ENCODE measurements around the gene HDLBP.

The HDLBP gene

GRCh38 chr2:241310917-241311566, 4.4 kb downstream of the HDLBP start:
- TF ChIP-seq SUZ12 (IDR thresholded peaks at IDR 0.05; ENCODE audit: extremely low read depth, insufficient read depth, insufficient read length) (no peak), YY1 (IDR thresholded peaks at IDR 0.05; ENCODE audit: insufficient read depth, insufficient read length) (no peak), ZNF274 (IDR thresholded peaks at IDR 0.05; ENCODE audit: low read depth, low read length) (no peak)
- H3K9me3 ChIP-seq (ENCODE audit: insufficient read depth, low read length): no peaks in the 10 kb centered on the region
- H3K9ac ChIP-seq (ENCODE audit: insufficient read length, low read depth): no peak overlapping the region
- no peak for DNase-seq (ENCODE audit: low read depth, low spot score)
- peaks cover 4% of the 10 kb centered on the region for H3K4me1 ChIP-seq (ENCODE audit: insufficient read depth, insufficient read length)
- H3K4me3 ChIP-seq (ENCODE audit: insufficient read length, low read depth): no peak overlapping the region
- no peaks in the 10 kb centered on the region for H3K27me3 ChIP-seq (ENCODE audit: insufficient read depth, insufficient read length)
- peaks cover 31% of the 10 kb centered on the region for H3K36me3 ChIP-seq (ENCODE audit: insufficient read depth, insufficient read length, low read length)

- Histone ChIP-seq H3K9me3 (ENCODE audit: insufficient read depth, low read length) (no peaks in the 10 kb centered on the region), H3K9ac (ENCODE audit: insufficient read length, low read depth) (no peak overlapping the region), H3K36me3 (ENCODE audit: insufficient read depth, insufficient read length, low read length) (peaks cover 39% of the 10 kb centered on the region), H3K27me3 (ENCODE audit: insufficient read depth, insufficient read length) (no peaks in the 10 kb centered on the region), H3K4me1 (ENCODE audit: insufficient read depth, insufficient read length) (peaks cover 4% of the 10 kb centered on the region), H3K4me3 (ENCODE audit: insufficient read length, low read depth) (no peak overlapping the region)
- no peak for DNase-seq (ENCODE audit: low read depth, low spot score)
- TF ChIP-seq ZNF274 (IDR thresholded peaks at IDR 0.05; ENCODE audit: low read depth, low read length): no peak
- no peak for TF ChIP-seq SUZ12 (IDR thresholded peaks at IDR 0.05; ENCODE audit: extremely low read depth, insufficient read depth, insufficient read length)
- TF ChIP-seq YY1 (IDR thresholded peaks at IDR 0.05; ENCODE audit: insufficient read depth, insufficient read length): no peak
These were observed 5.8 kb downstream of the HDLBP start for GRCh38 chr2:241309684-241310117.

- Histone ChIP-seq H3K36me3 (ENCODE audit: insufficient read depth, insufficient read length, low read length) (peaks cover 41% of the 10 kb centered on the region), H3K27me3 (ENCODE audit: insufficient read depth, insufficient read length) (no peaks in the 10 kb centered on the region), H3K4me3 (ENCODE audit: insufficient read length, low read depth) (no peak overlapping the region), H3K9me3 (ENCODE audit: insufficient read depth, low read length) (no peaks in the 10 kb centered on the region), H3K4me1 (ENCODE audit: insufficient read depth, insufficient read length) (peaks cover 4% of the 10 kb centered on the region), H3K9ac (ENCODE audit: insufficient read length, low read depth) (no peak overlapping the region)
- DNase-seq (ENCODE audit: low read depth, low spot score): no peak
- TF ChIP-seq ZNF274 (IDR thresholded peaks at IDR 0.05; ENCODE audit: low read depth, low read length): no peak
- no peak for TF ChIP-seq SUZ12 (IDR thresholded peaks at IDR 0.05; ENCODE audit: extremely low read depth, insufficient read depth, insufficient read length)
- no peak for TF ChIP-seq YY1 (IDR thresholded peaks at IDR 0.05; ENCODE audit: insufficient read depth, insufficient read length)
These were observed 6.5 kb downstream of the HDLBP start for GRCh38 chr2:241308832-241309500.

- no peak for DNase-seq (ENCODE audit: low read depth, low spot score)
- peaks cover 6% of the 10 kb centered on the region for H3K4me1 ChIP-seq (ENCODE audit: insufficient read depth, insufficient read length)
These were observed 7.2 kb downstream of the HDLBP start for GRCh38 chr2:241308267-241308666.

GRCh38 chr2:241307055-241307454, 8.4 kb downstream of the HDLBP start:
- Histone ChIP-seq H3K9me3 (ENCODE audit: insufficient read depth, low read length) (no peaks in the 10 kb centered on the region), H3K36me3 (ENCODE audit: insufficient read depth, insufficient read length, low read length) (peaks cover 35% of the 10 kb centered on the region), H3K4me3 (ENCODE audit: insufficient read length, low read depth) (no peak overlapping the region), H3K9ac (ENCODE audit: insufficient read length, low read depth) (no peak overlapping the region), H3K4me1 (ENCODE audit: insufficient read depth, insufficient read length) (peaks cover 9% of the 10 kb centered on the region), H3K27me3 (ENCODE audit: insufficient read depth, insufficient read length) (no peaks in the 10 kb centered on the region)
- no peak for DNase-seq (ENCODE audit: low read depth, low spot score)
- TF ChIP-seq SUZ12 (IDR thresholded peaks at IDR 0.05; ENCODE audit: extremely low read depth, insufficient read depth, insufficient read length) (no peak), YY1 (IDR thresholded peaks at IDR 0.05; ENCODE audit: insufficient read depth, insufficient read length) (no peak), ZNF274 (IDR thresholded peaks at IDR 0.05; ENCODE audit: low read depth, low read length) (no peak)

More at GRCh38 chr2:241308267-241308666, 7.2 kb downstream of the HDLBP start:
- Histone ChIP-seq H3K9ac (ENCODE audit: insufficient read length, low read depth) (no peak overlapping the region), H3K4me3 (ENCODE audit: insufficient read length, low read depth) (no peak overlapping the region), H3K9me3 (ENCODE audit: insufficient read depth, low read length) (no peaks in the 10 kb centered on the region), H3K27me3 (ENCODE audit: insufficient read depth, insufficient read length) (no peaks in the 10 kb centered on the region), H3K36me3 (ENCODE audit: insufficient read depth, insufficient read length, low read length) (peaks cover 41% of the 10 kb centered on the region)
- no peak for TF ChIP-seq ZNF274 (IDR thresholded peaks at IDR 0.05; ENCODE audit: low read depth, low read length)

GRCh38 chr2:241304039-241304670, 11.3 kb downstream of the HDLBP start:
- Histone ChIP-seq H3K9me3 (ENCODE audit: insufficient read depth, low read length) (no peaks in the 10 kb centered on the region), H3K9ac (ENCODE audit: insufficient read length, low read depth) (no peak overlapping the region), H3K27me3 (ENCODE audit: insufficient read depth, insufficient read length) (no peaks in the 10 kb centered on the region), H3K36me3 (ENCODE audit: insufficient read depth, insufficient read length, low read length) (peaks cover 30% of the 10 kb centered on the region), H3K4me3 (ENCODE audit: insufficient read length, low read depth) (no peak overlapping the region), H3K4me1 (ENCODE audit: insufficient read depth, insufficient read length) (peaks cover 9% of the 10 kb centered on the region)
- DNase-seq (ENCODE audit: low read depth, low spot score): no peak
- TF ChIP-seq ZNF274 (IDR thresholded peaks at IDR 0.05; ENCODE audit: low read depth, low read length) (no peak), YY1 (IDR thresholded peaks at IDR 0.05; ENCODE audit: insufficient read depth, insufficient read length) (no peak), SUZ12 (IDR thresholded peaks at IDR 0.05; ENCODE audit: extremely low read depth, insufficient read depth, insufficient read length) (no peak)
